OCI-LY7 (cell line): ENCODE data around the gene YBX2. TPM values are rescaled to one million over a fixed set of nuclear protein-coding genes. Genes with fewer than 3 reads are reported as not detected.
"Not testable (repeated sequence)": the region's sequence is repeated elsewhere in the genome, so short reads cannot be mapped to it uniquely, and the experiment has no call there.

ENCODE experiments used
- BruUV-seq: library from RNA; stranded (reverse); fragments of 400-500 nt; replicated peaks from 2 replicates; lab custom pipeline; 2021; lab: Mats Ljungman, UMichigan
- CTCF ChIA-PET: fragments of 300-600 bp; sonication (Branson Sonifier 250); formaldehyde crosslinking; loops from one replicate; lab custom pipeline; 2022; ENCODE audit warnings: antibody characterized with exemption; ENCODE audit not compliant: unreplicated experiment; lab: Charles Lee
- POLR2A ChIA-PET: fragments of 300-600 bp; sonication (Branson Sonifier 250); formaldehyde crosslinking; loops from one replicate; lab custom pipeline; 2022; ENCODE audit warnings: antibody characterized with exemption; lab: Charles Lee
- DNase-seq: peaks from one replicate; pipeline ENCODE4 v3.0.0-alpha.2; 2015; ENCODE audit warnings: low spot score
- H2AFZ ChIP-seq: fragments of 200-600 bp; sonication (generic), shearing (Covaris generic); 2 replicates; pipeline ENCODE4 v1.6.1; 2014; ENCODE audit warnings: mild to moderate bottlenecking, antibody characterized with exemption, low read length, moderate library complexity
- H3K27ac ChIP-seq: fragments of 200-600 bp; sonication (generic); 2 replicates; pipeline ENCODE4 v1.5.1; 2014; ENCODE audit warnings: mixed run types, low read depth, mild to moderate bottlenecking, moderate library complexity, low read length, inconsistent platforms; ENCODE audit not compliant: poor library complexity, severe bottlenecking
- H3K36me3 ChIP-seq: fragments of 200-600 bp; sonication (generic); 2 replicates; pipeline ENCODE4 v1.6.1; 2014; ENCODE audit warnings: mild to moderate bottlenecking, antibody characterized with exemption, low read length, moderate library complexity, mixed read lengths; ENCODE audit not compliant: insufficient read depth
- H3K4me1 ChIP-seq: fragments of 200-600 bp; sonication (generic); 2 replicates; pipeline ENCODE4 v1.5.1; 2014; ENCODE audit warnings: mild to moderate bottlenecking, low read length; ENCODE audit not compliant: insufficient read depth, poor library complexity, severe bottlenecking
- H3K4me2 ChIP-seq: fragments of 200-600 bp; sonication (generic); 2 replicates; pipeline ENCODE4 v1.6.1; 2014; ENCODE audit warnings: mild to moderate bottlenecking, low read length
- H3K4me3 ChIP-seq: fragments of 200-600 bp; sonication (generic); 2 replicates; pipeline ENCODE4 v1.5.1; 2014; ENCODE audit warnings: mild to moderate bottlenecking, low read depth, low read length; ENCODE audit not compliant: poor library complexity, severe bottlenecking
- H3K79me2 ChIP-seq: fragments of 200-600 bp; sonication (generic); 2 replicates; pipeline ENCODE4 v1.6.1; 2016; ENCODE audit warnings: low read depth, mild to moderate bottlenecking, low read length, moderate library complexity, mixed read lengths; ENCODE audit not compliant: insufficient read depth
- H3K9me2 ChIP-seq: fragments of 200-600 bp; sonication (generic); 2 replicates; pipeline ENCODE4 v1.6.1; 2016; ENCODE audit warnings: mild to moderate bottlenecking, low read length, mixed read lengths; ENCODE audit not compliant: insufficient read depth
- H3K9me3 ChIP-seq: fragments of 200-600 bp; sonication (generic); 2 replicates; pipeline ENCODE4 v1.6.1; 2014; ENCODE audit warnings: mild to moderate bottlenecking, mixed run types, low read length, mixed read lengths
- H4K20me1 ChIP-seq: fragments of 200-600 bp; sonication (generic); 2 replicates; pipeline ENCODE4 v1.6.1; 2014; ENCODE audit warnings: mild to moderate bottlenecking, antibody characterized with exemption, low read length, moderate library complexity, mixed read lengths; ENCODE audit not compliant: insufficient read depth
- CTCF ChIP-seq: fragments of 200-600 bp; sonication (generic); conservative IDR thresholded peaks from 2 replicates; pipeline ENCODE4 v1.5.1; 2014; ENCODE audit warnings: mild to moderate bottlenecking, antibody characterized with exemption, low read length, moderate library complexity, mixed read lengths
- EZH2phosphoT487 ChIP-seq: fragments of 200-600 bp; sonication (generic); IDR thresholded peaks from 2 replicates; pipeline ENCODE4 v1.6.1; 2018; ENCODE audit warnings: low read depth, borderline replicate concordance, mild to moderate bottlenecking, mixed run types, antibody characterized with exemption, low read length, moderate library complexity, mixed read lengths
- intact Hi-C: fragments of 100-400 bp; cut with micrococcal nuclease; formaldehyde crosslinking; loops from one replicate; pipeline ENCODE4 v1.10.0; 2022; ENCODE audit not compliant: unreplicated experiment
- total RNA-seq, 2 experiments: library from RNA; depleted of rRNA in 1 of 2; stranded (reverse); fragments of >200 nt in 1 of 2; shearing (Covaris generic) in 1 of 2; gene quantifications; 2 replicates each; pipeline ENCODE4 v1.2.3, GENCODE V29; 2014 to 2022

YBX2 gene
- total RNA-seq, 2 experiments from 2014 or later, result 6.7 to 9.8 TPM

- Histone ChIP-seq H3K27ac (peak within 1 kb of the TSS; percentile 79), H3K4me2 (peak within 1 kb of the TSS; percentile 99), H3K9me2 (no peaks in the 10 kb centered on the region), H3K79me2 (peaks cover 24% of the 10 kb centered on the region), H3K4me3 (peak within 1 kb of the TSS; percentile 78), H3K36me3 (peaks cover 32% of the 10 kb centered on the region), H4K20me1 (no peaks in the 10 kb centered on the region), H2AFZ (peak within 1 kb of the TSS; percentile 27; the same call in 1 of the 2 replicates), H3K4me1 (peaks cover 52% of the 10 kb centered on the region), H3K9me3 (no peaks in the 10 kb centered on the region)
- CTCF ChIA-PET, result interaction anchor here (0.5 to 1.1 kb wide), 4 partner anchors 12 to 27 kb away, joined by 3 to 5 read pairs (median 4); no protein-coding TSS in a partner anchor
- POLR2A ChIA-PET, result interaction anchor here (0.5 to 1.9 kb wide), 14 partner anchors 8 to 140 kb away, joined by 3 to 8 read pairs (median 4); partner anchors contain the start of genes GPS2, SLC2A4, TMEM102 and TMEM256
- intact Hi-C loops, result loop anchor here (2.0 kb wide), 1 partner anchor 56 kb away; the partner anchor contains the start of gene SLC2A4
- peak; percentile 81 for DNase-seq
- TSS peak; percentile 76 for BruUV-seq
- no peak; the same call in 1 of the 2 replicates for TF ChIP-seq CTCF
- no peak for TF ChIP-seq EZH2phosphoT487
Observed at GRCh38 chr17:7336240-7337175, 42.1 kb upstream of the YBX2 start, which contains the start of gene ACAP1. TSS of gene ACAP1 (plus strand) at chr17:7336529. CDS start at chr17:7336735, 206 bp downstream.

- not testable (repeated sequence) for H3K9me2 ChIP-seq, BruUV-seq, DNase-seq, H3K9me3 ChIP-seq, H4K20me1 ChIP-seq
- Histone ChIP-seq H3K4me1 (peaks cover 60% of the 10 kb centered on the region), H3K79me2 (peaks cover 28% of the 10 kb centered on the region), H3K27ac (peak overlapping the region; percentile 79), H2AFZ (peak overlapping the region; percentile 27; the same call in 1 of the 2 replicates), H3K4me2 (peak overlapping the region; percentile 99), H3K36me3 (peaks cover 28% of the 10 kb centered on the region), H3K4me3 (peak overlapping the region; percentile 78)
- intact Hi-C loops, result loop anchor here (2.0 kb wide), 1 partner anchor 55 kb away; the partner anchor contains the start of gene SLC2A4
- ChIA-PET CTCF (interaction anchor here (1.1 kb wide), 1 partner anchor 20 kb away, joined by 3 read pairs; no protein-coding TSS in a partner anchor), POLR2A (interaction anchor here (1.3 to 1.9 kb wide), 6 partner anchors 13 to 99 kb away, joined by 4 to 7 read pairs (median 5); partner anchors contain the start of genes GPS2 and TMEM102)
Observed at GRCh38 chr17:7335765-7336164, 41.3 kb upstream of the YBX2 start.

- ChIA-PET POLR2A (interaction anchor here (1.4 to 1.6 kb wide), 2 partner anchors 19 to 100 kb away, joined by 4 read pairs; partner anchors contain the start of genes GPS2 and TMEM102), CTCF (interaction anchor here (0.6 kb wide), 2 partner anchors 10 to 21 kb away, joined by 3 to 4 read pairs; no protein-coding TSS in a partner anchor)
- Histone ChIP-seq H3K9me2 (no peaks in the 10 kb centered on the region), H3K9me3 (no peaks in the 10 kb centered on the region), H4K20me1 (no peaks in the 10 kb centered on the region), H3K36me3 (peaks cover 24% of the 10 kb centered on the region), H3K4me3 (no peak overlapping the region), H3K4me2 (peak overlapping the region; percentile 99), H3K27ac (peak overlapping the region; percentile 79), H2AFZ (no peak overlapping the region), H3K79me2 (peaks cover 30% of the 10 kb centered on the region), H3K4me1 (peaks cover 66% of the 10 kb centered on the region)
- intact Hi-C loops, result loop anchor here (5.0 kb wide), 1 partner anchor 352 kb away; the partner anchor contains the start of genes TP53 and WRAP53
- no peak for DNase-seq
- BruUV-seq, result no TSS peak
- TF ChIP-seq EZH2phosphoT487 (no peak), CTCF (no peak)
Observed at GRCh38 chr17:7334938-7335538, 40.6 kb upstream of the YBX2 start.

GRCh38 chr17:7332600-7333069 is 38.2 kb upstream of the YBX2 start:
- Histone ChIP-seq H3K4me1 (peaks cover 61% of the 10 kb centered on the region), H3K4me2 (peak overlapping the region; percentile 98)
- intact Hi-C loops, result loop anchor here (5.0 kb wide), 1 partner anchor 355 kb away; the partner anchor contains the start of genes TP53 and WRAP53

More at GRCh38 chr17:7332600-7333069, 38.2 kb upstream of the YBX2 start:
- CTCF ChIA-PET, H3K36me3 ChIP-seq, POLR2A ChIA-PET, H3K9me3 ChIP-seq, H4K20me1 ChIP-seq, H3K9me2 ChIP-seq, BruUV-seq: not testable (repeated sequence)
- Histone ChIP-seq H3K27ac (peak overlapping the region; percentile 96), H3K4me3 (peak overlapping the region; percentile 59), H3K79me2 (peaks cover 31% of the 10 kb centered on the region; the same call in 1 of the 2 replicates), H2AFZ (peak overlapping the region; percentile 6; the same call in 1 of the 2 replicates)
- DNase-seq, result peak; percentile 74
